ENCODE measurements around the gene SND1.

Gene SND1

DNA sequence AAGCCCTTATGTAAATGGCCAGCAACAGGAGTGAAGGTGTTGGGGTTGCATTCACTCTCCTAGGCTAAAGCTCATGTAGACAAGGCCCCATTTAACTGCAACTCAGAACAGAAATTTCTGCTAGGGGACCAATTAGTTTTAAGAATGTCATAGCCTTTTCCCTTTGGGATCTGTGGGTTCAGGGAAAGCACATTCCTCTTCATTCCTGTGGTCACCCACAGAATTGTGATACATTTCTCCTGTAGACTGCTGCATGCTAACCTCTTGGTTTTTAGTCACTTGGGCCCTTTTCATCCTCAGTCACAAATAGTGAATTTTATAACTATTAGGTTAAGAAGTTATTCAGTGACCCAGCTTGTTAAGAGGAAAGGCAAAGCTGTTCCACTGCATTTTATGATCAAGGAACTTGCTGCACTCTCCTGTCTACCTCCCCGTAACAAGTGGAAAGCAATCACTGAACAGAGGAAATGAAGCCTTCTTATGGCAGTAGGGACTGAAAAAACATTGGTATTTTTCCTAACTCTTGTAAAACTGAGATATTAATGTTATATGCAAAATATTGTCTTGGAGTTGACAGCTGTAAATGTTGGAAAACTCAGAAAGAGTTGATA lies 124.9 kb downstream of the SND1 start:
- no peak overlapping the region for H3K18ac ChIP-seq (ENCODE audit: low read depth in 1 of 2, low read length in 2 of 2)

DNA sequence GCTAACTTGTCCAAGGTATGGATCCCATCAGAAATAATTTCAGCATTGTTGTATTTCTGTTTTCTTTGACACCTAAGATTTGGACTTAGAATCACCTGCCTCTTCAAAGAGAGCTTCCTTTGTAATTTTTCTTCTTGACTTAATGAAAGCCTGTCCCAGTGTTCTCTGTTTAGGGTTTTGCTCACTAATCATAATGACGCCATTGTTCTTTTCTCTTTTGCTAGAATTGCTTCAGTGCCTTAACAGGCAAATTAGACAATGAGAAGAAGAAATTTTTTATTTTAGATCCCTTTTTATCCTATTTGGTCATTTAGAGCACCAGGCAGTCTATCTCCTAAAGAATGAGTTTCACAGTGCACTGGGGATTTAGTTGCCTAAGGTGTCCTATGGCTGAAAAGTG lies 128.5 kb downstream of the SND1 start:
- Histone ChIP-seq H3K9me3 (ENCODE audit: control insufficient read depth, low read length) (no peaks in the 10 kb centered on the region), H2BK12ac (ENCODE audit: low read length in 2 of 2) (no peak overlapping the region), H3K36me3 (ENCODE audit: control insufficient read depth in 1 of 2, insufficient read depth in 2 of 2, low read depth in 1 of 2, low read length in 2 of 2) (peaks cover 0 to 4% of the 10 kb centered on the region in 2 experiments), H2BK15ac (ENCODE audit: low read depth, poor library complexity, severe bottlenecking) (no peak overlapping the region), H3K14ac (ENCODE audit: low read length in 2 of 2) (no peak overlapping the region), H3K4me3 (ENCODE audit: insufficient read depth in 1 of 2, low read depth in 1 of 2, low read length in 2 of 2) (no peak overlapping the region), H3K27me3 (ENCODE audit: control insufficient read depth in 1 of 2, insufficient read depth in 1 of 2, low read length in 2 of 2) (peaks cover 0 to 5% of the 10 kb centered on the region in 2 experiments), H2BK120ac (ENCODE audit: low read depth, low read length) (no peak overlapping the region), H3K9ac (ENCODE audit: low read length) (no peak overlapping the region), H2AK5ac (ENCODE audit: low read length, severe bottlenecking) (no peak overlapping the region), H2BK5ac (ENCODE audit: low read depth, low read length, poor library complexity, severe bottlenecking) (no peak overlapping the region), H3K79me1 (replicated peaks; ENCODE audit: low read length, poor library complexity, severe bottlenecking) (peaks cover 26% of the 10 kb centered on the region), H3K18ac (ENCODE audit: low read depth in 1 of 2, low read length in 2 of 2) (no peak overlapping the region), H4K91ac (ENCODE audit: low read length) (no peak overlapping the region), H2AFZ (ENCODE audit: low read depth, low read length) (no peak overlapping the region), H3K27ac (ENCODE audit: low read length, poor library complexity, severe bottlenecking) (no peak overlapping the region), H3K4me1 (ENCODE audit: control insufficient read depth, insufficient read depth, low read depth, low read length) (peaks cover 8% of the 10 kb centered on the region), H3K4me2 (ENCODE audit: low read length, poor library complexity, severe bottlenecking) (no peak overlapping the region), H3K4ac (ENCODE audit: low read depth in 1 of 2, low read length in 2 of 2) (no peak overlapping the region), H4K8ac (ENCODE audit: low read length) (no peak overlapping the region), H3K23ac (ENCODE audit: low read length in 2 of 2) (no peak overlapping the region)
- no peak for DNase-seq
- no CpG with 5 or more reads among the region's 1 CpG for WGBS

More for the DNA sequence above, 124.9 kb downstream of the SND1 start:
- Histone ChIP-seq H3K9ac (ENCODE audit: low read length) (no peak overlapping the region), H4K91ac (ENCODE audit: low read length) (no peak overlapping the region), H3K23ac (ENCODE audit: low read length in 2 of 2) (no peak overlapping the region), H3K4me1 (ENCODE audit: control insufficient read depth, insufficient read depth, low read depth, low read length) (peaks cover 2% of the 10 kb centered on the region), H3K9me3 (ENCODE audit: control insufficient read depth, low read length) (no peaks in the 10 kb centered on the region), H4K8ac (ENCODE audit: low read length) (no peak overlapping the region), H2BK5ac (ENCODE audit: low read depth, low read length, poor library complexity, severe bottlenecking) (no peak overlapping the region), H3K4me2 (ENCODE audit: low read length, poor library complexity, severe bottlenecking) (no peak overlapping the region), H2AFZ (ENCODE audit: low read depth, low read length) (no peak overlapping the region), H3K4me3 (ENCODE audit: insufficient read depth in 1 of 2, low read depth in 1 of 2, low read length in 2 of 2) (no peak overlapping the region), H3K27me3 (ENCODE audit: control insufficient read depth in 1 of 2, insufficient read depth in 1 of 2, low read length in 2 of 2) (peaks cover 0 to 5% of the 10 kb centered on the region in 2 experiments), H2BK12ac (ENCODE audit: low read length in 2 of 2) (no peak overlapping the region), H3K79me1 (replicated peaks; ENCODE audit: low read length, poor library complexity, severe bottlenecking) (peaks cover 14% of the 10 kb centered on the region), H3K14ac (ENCODE audit: low read length in 2 of 2) (no peak overlapping the region), H3K27ac (ENCODE audit: low read length, poor library complexity, severe bottlenecking) (peak overlapping the region; percentile 87), H2AK5ac (ENCODE audit: low read length, severe bottlenecking) (no peak overlapping the region), H2BK120ac (ENCODE audit: low read depth, low read length) (no peak overlapping the region), H3K36me3 (ENCODE audit: control insufficient read depth in 1 of 2, insufficient read depth in 2 of 2, low read depth in 1 of 2, low read length in 2 of 2) (no peaks in the 10 kb centered on the region), H2BK15ac (ENCODE audit: low read depth, poor library complexity, severe bottlenecking) (no peak overlapping the region), H3K4ac (ENCODE audit: low read depth in 1 of 2, low read length in 2 of 2) (no peak overlapping the region)
- peak; percentile 85 for DNase-seq
- WGBS: 100% methylated on average over 1 of the region's 1 CpG

DNA sequence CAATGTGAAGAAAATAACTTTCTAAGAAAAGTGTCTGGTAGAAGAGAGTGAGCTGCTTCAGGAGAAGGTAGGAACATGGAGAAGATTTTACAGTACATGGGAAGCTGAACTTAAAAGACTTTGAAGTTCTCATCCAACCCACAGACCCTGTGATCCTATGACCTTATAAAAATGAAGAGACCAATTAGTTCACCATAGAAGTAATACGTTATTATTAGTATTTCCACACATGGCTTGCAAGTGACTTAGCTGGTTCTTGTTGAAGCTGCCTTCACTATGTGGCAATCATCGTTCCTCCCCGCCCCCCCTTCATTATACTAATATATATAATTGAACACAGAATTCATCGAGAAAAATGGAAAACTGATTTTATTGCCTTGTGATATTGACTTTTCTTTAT lies 129.1 kb downstream of the SND1 start:
- 100% methylated on average over 1 of the region's 4 CpGs for WGBS
- Histone ChIP-seq H3K79me1 (replicated peaks; ENCODE audit: low read length, poor library complexity, severe bottlenecking) (peaks cover 26% of the 10 kb centered on the region), H4K91ac (ENCODE audit: low read length) (no peak overlapping the region), H3K27me3 (ENCODE audit: control insufficient read depth in 1 of 2, insufficient read depth in 1 of 2, low read length in 2 of 2) (peaks cover 0 to 5% of the 10 kb centered on the region in 2 experiments), H3K4ac (ENCODE audit: low read depth in 1 of 2, low read length in 2 of 2) (no peak overlapping the region), H3K14ac (ENCODE audit: low read length in 2 of 2) (no peak overlapping the region), H3K23ac (ENCODE audit: low read length in 2 of 2) (no peak overlapping the region), H3K18ac (ENCODE audit: low read depth in 1 of 2, low read length in 2 of 2) (no peak overlapping the region), H2BK12ac (ENCODE audit: low read length in 2 of 2) (no peak overlapping the region), H3K36me3 (ENCODE audit: control insufficient read depth in 1 of 2, insufficient read depth in 2 of 2, low read depth in 1 of 2, low read length in 2 of 2) (peaks cover 0 to 4% of the 10 kb centered on the region in 2 experiments), H2BK15ac (ENCODE audit: low read depth, poor library complexity, severe bottlenecking) (no peak overlapping the region), H3K4me1 (ENCODE audit: control insufficient read depth, insufficient read depth, low read depth, low read length) (peaks cover 8% of the 10 kb centered on the region), H3K9ac (ENCODE audit: low read length) (no peak overlapping the region), H2AK5ac (ENCODE audit: low read length, severe bottlenecking) (no peak overlapping the region), H4K8ac (ENCODE audit: low read length) (no peak overlapping the region), H2BK5ac (ENCODE audit: low read depth, low read length, poor library complexity, severe bottlenecking) (no peak overlapping the region), H2BK120ac (ENCODE audit: low read depth, low read length) (no peak overlapping the region), H3K4me2 (ENCODE audit: low read length, poor library complexity, severe bottlenecking) (no peak overlapping the region), H3K27ac (ENCODE audit: low read length, poor library complexity, severe bottlenecking) (no peak overlapping the region), H3K4me3 (ENCODE audit: insufficient read depth in 1 of 2, low read depth in 1 of 2, low read length in 2 of 2) (no peak overlapping the region), H2AFZ (ENCODE audit: low read depth, low read length) (no peak overlapping the region), H3K9me3 (ENCODE audit: control insufficient read depth, low read length) (no peaks in the 10 kb centered on the region)
- DNase-seq: no peak

DNA sequence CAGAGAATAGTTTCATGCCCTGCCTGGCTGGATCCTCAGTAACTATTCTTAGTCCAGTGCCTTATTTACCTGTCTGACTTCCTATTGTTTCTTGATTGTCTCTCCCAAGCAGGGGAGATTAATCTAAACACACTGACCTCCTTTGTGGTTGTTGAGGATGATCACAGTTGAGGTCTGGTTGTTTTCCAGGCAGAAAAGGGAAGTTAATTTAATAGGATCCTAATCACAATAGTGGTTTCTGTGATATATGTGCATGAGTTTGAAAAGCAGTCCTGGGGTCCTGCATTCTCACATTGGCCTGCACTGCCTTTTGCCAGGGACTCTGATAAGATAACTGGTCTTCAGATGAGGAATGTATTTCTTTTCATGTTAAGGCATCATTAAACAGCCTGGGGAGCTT lies 130.1 kb downstream of the SND1 start:
- Histone ChIP-seq H3K4ac (ENCODE audit: low read depth in 1 of 2, low read length in 2 of 2) (no peak overlapping the region), H4K8ac (ENCODE audit: low read length) (no peak overlapping the region), H3K23ac (ENCODE audit: low read length in 2 of 2) (no peak overlapping the region), H3K9ac (ENCODE audit: low read length) (no peak overlapping the region), H3K27ac (ENCODE audit: low read length, poor library complexity, severe bottlenecking) (no peak overlapping the region), H2BK5ac (ENCODE audit: low read depth, low read length, poor library complexity, severe bottlenecking) (no peak overlapping the region), H2AK5ac (ENCODE audit: low read length, severe bottlenecking) (no peak overlapping the region), H3K4me3 (ENCODE audit: insufficient read depth in 1 of 2, low read depth in 1 of 2, low read length in 2 of 2) (no peak overlapping the region), H2AFZ (ENCODE audit: low read depth, low read length) (no peak overlapping the region), H2BK120ac (ENCODE audit: low read depth, low read length) (no peak overlapping the region), H3K14ac (ENCODE audit: low read length in 2 of 2) (no peak overlapping the region), H3K27me3 (ENCODE audit: control insufficient read depth in 1 of 2, insufficient read depth in 1 of 2, low read length in 2 of 2) (peaks cover 0 to 5% of the 10 kb centered on the region in 2 experiments), H3K79me1 (replicated peaks; ENCODE audit: low read length, poor library complexity, severe bottlenecking) (peaks cover 29% of the 10 kb centered on the region), H2BK15ac (ENCODE audit: low read depth, poor library complexity, severe bottlenecking) (no peak overlapping the region), H3K4me1 (ENCODE audit: control insufficient read depth, insufficient read depth, low read depth, low read length) (peaks cover 8% of the 10 kb centered on the region), H3K18ac (ENCODE audit: low read depth in 1 of 2, low read length in 2 of 2) (no peak overlapping the region), H3K9me3 (ENCODE audit: control insufficient read depth, low read length) (no peaks in the 10 kb centered on the region), H3K36me3 (ENCODE audit: control insufficient read depth in 1 of 2, insufficient read depth in 2 of 2, low read depth in 1 of 2, low read length in 2 of 2) (peaks cover 0 to 4% of the 10 kb centered on the region in 2 experiments), H3K4me2 (ENCODE audit: low read length, poor library complexity, severe bottlenecking) (no peak overlapping the region), H2BK12ac (ENCODE audit: low read length in 2 of 2) (no peak overlapping the region), H4K91ac (ENCODE audit: low read length) (no peak overlapping the region)
- no peak for DNase-seq
